Measurements from ENCODE around the gene ETFA. TPM values are rescaled to one million over a fixed set of nuclear protein-coding genes. Genes with fewer than 3 reads are reported as not detected.

Gene ETFA
- total and polyA plus RNA-seq, 2 experiments from 2014 or later: 175 to 185 TPM

DNA sequence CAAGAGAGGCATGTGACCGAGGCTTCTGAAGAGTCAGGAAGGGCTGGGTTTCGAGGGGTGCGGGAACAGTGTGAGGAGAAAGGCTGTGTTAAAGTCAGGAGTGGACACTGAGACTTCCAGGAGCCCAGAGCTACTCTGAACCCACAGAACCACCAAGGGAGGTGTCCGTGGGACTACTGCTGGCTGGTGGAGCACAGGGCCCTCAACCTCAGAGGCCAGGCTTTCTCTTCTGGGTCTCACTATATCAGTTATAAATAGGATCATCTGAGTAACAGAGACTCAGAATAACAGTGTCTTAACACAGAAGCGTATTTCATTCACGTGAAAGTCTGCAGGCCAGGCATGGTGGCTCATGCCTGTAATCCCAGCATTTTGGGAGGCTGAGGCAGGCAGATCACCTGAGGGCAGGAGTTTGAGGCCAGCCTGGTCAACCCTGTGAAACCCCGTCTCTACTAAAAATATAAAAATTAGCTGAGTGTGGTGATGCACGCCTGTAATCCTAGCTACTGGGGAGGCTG, 137.9 kb downstream of the ETFA start:
- no peaks in the 10 kb centered on the region for H4K20me1 ChIP-seq (ENCODE audit: insufficient read depth, poor library complexity, severe bottlenecking)
- TF ChIP-seq EZH2 (IDR thresholded peaks at IDR 0.05; ENCODE audit: borderline replicate concordance) (no peak), CTCF (IDR thresholded peaks at IDR 0.05; ENCODE audit: poor library complexity) (no peak)
- H2AFZ ChIP-seq: no peak overlapping the region
- no peak for DNase-seq (ENCODE audit: low spot score)
- no peaks in the 10 kb centered on the region for H3K9me3 ChIP-seq (ENCODE audit: low read depth)
- peaks cover 8% of the 10 kb centered on the region for H3K4me1 ChIP-seq (ENCODE audit: insufficient read depth)
- no peaks in the 10 kb centered on the region for H3K36me3 ChIP-seq (replicated peaks; ENCODE audit: insufficient read depth, low read depth)
- H3K79me2 ChIP-seq: no peaks in the 10 kb centered on the region
- WGBS (ENCODE audit: low lambda C conversion rate, missing lambda C conversion rate): 92% methylated on average over 8 of the region's 8 CpGs
- H3K4me3 ChIP-seq: no peak overlapping the region
- H3K9me2 ChIP-seq (replicated peaks; ENCODE audit: insufficient read depth): no peaks in the 10 kb centered on the region
- no peak overlapping the region for H3K4me2 ChIP-seq
- H3K27me3 ChIP-seq: no peaks in the 10 kb centered on the region
- no peak overlapping the region for H3K27ac ChIP-seq

DNA sequence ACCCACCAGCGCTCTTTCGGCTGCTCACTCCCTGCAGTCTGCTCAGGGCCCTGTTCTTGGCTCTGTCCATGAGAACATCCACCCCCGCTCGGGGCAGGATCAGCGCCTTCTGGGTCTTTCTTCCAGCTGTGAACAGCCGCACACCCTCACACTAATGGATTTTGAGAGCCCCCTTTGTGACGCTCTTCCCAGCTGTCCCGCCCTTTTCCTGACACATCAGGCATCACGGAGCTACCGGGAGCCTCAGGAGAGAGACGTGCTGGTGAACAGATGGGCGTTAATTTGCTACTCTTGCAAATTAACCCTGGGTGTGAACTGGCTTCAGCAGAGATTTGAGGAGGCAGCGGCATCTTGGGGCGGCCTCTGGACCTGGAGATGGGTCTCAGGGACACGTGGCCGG, 138.5 kb downstream of the ETFA start:
- no peaks in the 10 kb centered on the region for H3K79me2 ChIP-seq
- H3K27me3 ChIP-seq: no peaks in the 10 kb centered on the region
- H3K4me3 ChIP-seq: no peak overlapping the region
- H3K4me1 ChIP-seq (ENCODE audit: insufficient read depth): peaks cover 8% of the 10 kb centered on the region
- no peaks in the 10 kb centered on the region for H3K9me2 ChIP-seq (replicated peaks; ENCODE audit: insufficient read depth)
- no peak overlapping the region for H3K4me2 ChIP-seq
- no peaks in the 10 kb centered on the region for H4K20me1 ChIP-seq (ENCODE audit: insufficient read depth, poor library complexity, severe bottlenecking)
- no peak overlapping the region for H3K27ac ChIP-seq
- H3K9me3 ChIP-seq (ENCODE audit: low read depth): no peaks in the 10 kb centered on the region
- WGBS (ENCODE audit: low lambda C conversion rate, missing lambda C conversion rate): 91% methylated on average over 16 of the region's 16 CpGs
- TF ChIP-seq CTCF (IDR thresholded peaks at IDR 0.05; ENCODE audit: poor library complexity): no peak
- no peak for TF ChIP-seq EZH2 (IDR thresholded peaks at IDR 0.05; ENCODE audit: borderline replicate concordance)
- TF ChIP-seq EZH2phosphoT487 (IDR thresholded peaks at IDR 0.05; ENCODE audit: low read depth, severe bottlenecking, unreplicated experiment): no peak
- H3K36me3 ChIP-seq (replicated peaks; ENCODE audit: insufficient read depth, low read depth): no peaks in the 10 kb centered on the region
- DNase-seq (ENCODE audit: low spot score): no peak
- no peak overlapping the region for H2AFZ ChIP-seq

DNA sequence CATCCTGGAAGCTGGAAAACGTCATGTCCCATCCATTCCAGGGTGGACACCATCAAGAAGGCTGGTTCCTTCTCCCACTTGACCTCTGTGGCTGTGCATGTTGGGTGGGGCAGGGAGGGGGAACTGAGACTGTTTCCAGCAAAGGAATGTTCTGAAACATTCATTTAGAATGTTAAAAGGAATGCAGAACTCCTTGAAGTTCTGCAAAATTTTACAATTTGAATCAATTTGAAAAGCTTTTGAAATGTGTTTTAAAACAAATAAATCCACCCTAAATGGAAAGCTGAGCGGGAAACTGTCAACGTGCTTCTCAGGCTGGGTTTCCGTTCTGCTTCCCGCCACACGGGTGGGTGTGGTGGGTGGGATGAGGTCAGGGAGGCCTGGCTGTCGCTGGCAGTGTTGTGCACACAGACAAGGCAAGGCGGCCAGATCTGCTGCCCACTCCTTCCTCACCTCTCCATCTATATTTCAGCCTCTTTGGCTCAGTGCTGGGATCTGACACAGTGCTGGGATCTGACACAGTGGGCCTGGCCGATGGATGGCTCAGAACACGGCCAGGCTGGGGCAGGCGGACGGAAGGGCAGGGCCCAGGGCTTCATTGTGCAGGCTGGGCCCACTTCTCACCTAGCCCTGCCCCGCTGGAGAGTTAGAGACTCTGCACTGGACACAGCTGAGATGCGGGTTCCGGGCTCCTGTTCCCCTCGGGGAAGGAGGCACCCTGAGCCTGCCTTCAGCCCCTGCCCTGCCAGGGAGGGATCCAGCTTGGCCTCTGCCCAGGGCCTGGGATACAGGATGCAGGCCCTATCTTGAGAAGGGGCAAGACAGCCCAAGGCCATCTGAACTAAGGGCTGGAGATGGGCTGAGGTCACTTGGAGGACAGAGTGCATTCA, 141.1 kb downstream of the ETFA start:
- no peaks in the 10 kb centered on the region for H3K9me2 ChIP-seq (replicated peaks; ENCODE audit: insufficient read depth)
- H3K4me1 ChIP-seq (ENCODE audit: insufficient read depth): peaks cover 8% of the 10 kb centered on the region
- H3K9me3 ChIP-seq (ENCODE audit: low read depth): no peaks in the 10 kb centered on the region
- no peaks in the 10 kb centered on the region for H3K27me3 ChIP-seq
- no peaks in the 10 kb centered on the region for H4K20me1 ChIP-seq (ENCODE audit: insufficient read depth, poor library complexity, severe bottlenecking)
- no peaks in the 10 kb centered on the region for H3K79me2 ChIP-seq
- no peak overlapping the region for H3K4me2 ChIP-seq
- TF ChIP-seq EZH2 (IDR thresholded peaks at IDR 0.05; ENCODE audit: borderline replicate concordance): no peak
- TF ChIP-seq CTCF (IDR thresholded peaks at IDR 0.05; ENCODE audit: poor library complexity): no peak
- TF ChIP-seq EZH2phosphoT487 (IDR thresholded peaks at IDR 0.05; ENCODE audit: low read depth, severe bottlenecking, unreplicated experiment): no peak
- WGBS (ENCODE audit: low lambda C conversion rate, missing lambda C conversion rate): 78% methylated on average over 14 of the region's 16 CpGs
- no peak overlapping the region for H3K27ac ChIP-seq
- H3K4me3 ChIP-seq: no peak overlapping the region
- no peak for DNase-seq (ENCODE audit: low spot score)
- H2AFZ ChIP-seq: no peak overlapping the region
- H3K36me3 ChIP-seq (replicated peaks; ENCODE audit: insufficient read depth, low read depth): no peaks in the 10 kb centered on the region

All from hepatocyte (in vitro differentiated cells).